H7 (cell line): ENCODE measurements around the gene BCAR3. TPM values are rescaled to one million over a fixed set of nuclear protein-coding genes. Genes with fewer than 3 reads are reported as not detected.

ENCODE experiments used
- DNase-seq: peaks from one replicate; pipeline ENCODE4 v3.0.0; 2012
- H3K27me3 ChIP-seq: 2 replicates; pipeline ENCODE4 v1.6.0; 2011; ENCODE audit warnings: mild to moderate bottlenecking, low read length; ENCODE audit not compliant: control insufficient read depth, insufficient read depth
- H3K36me3 ChIP-seq: replicated peaks from 2 replicates; pipeline ENCODE4 v1.5.1; 2011; ENCODE audit warnings: low read length; ENCODE audit not compliant: control insufficient read depth, insufficient read depth
- H3K4me3 ChIP-seq: 2 replicates; pipeline ENCODE4 v1.5.1; 2011; ENCODE audit warnings: low read depth, mild to moderate bottlenecking, control low read depth, low read length, moderate library complexity; ENCODE audit not compliant: insufficient read depth
- total RNA-seq: library from RNA; depleted of rRNA; stranded (reverse); fragments of >200 nt; shearing (Covaris generic); gene quantifications from 2 replicates; pipeline ENCODE4 v1.2.3, GENCODE V29; 2014

BCAR3 gene
- total RNA-seq, 1 experiment from 2014 or later: 67.4 TPM

DNA sequence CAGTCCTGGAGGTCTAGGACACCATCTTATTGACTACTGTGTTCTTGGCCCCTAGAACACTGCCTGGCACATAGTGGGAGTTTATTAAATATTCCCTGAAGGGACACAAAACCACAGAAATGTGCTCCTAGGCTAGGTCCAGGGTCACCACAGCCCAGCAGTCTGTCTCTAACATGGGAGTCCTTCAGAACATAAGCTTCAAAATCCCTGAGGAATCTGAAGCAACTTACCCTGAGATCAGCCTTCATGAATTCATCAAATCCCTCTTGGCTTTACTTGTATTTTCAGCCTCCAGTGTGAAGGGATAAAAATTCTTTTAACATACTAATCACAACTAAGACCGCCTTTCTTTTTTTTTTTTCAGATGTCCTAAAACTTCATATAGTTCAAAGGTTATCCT is 32.7 kb upstream of the BCAR3 start:
- Histone ChIP-seq H3K4me3 (no peak overlapping the region), H3K27me3 (no peaks in the 10 kb centered on the region), H3K36me3 (no peaks in the 10 kb centered on the region)
- no peak for DNase-seq

GRCh38 chr1:93713341-93713740 is 31.7 kb upstream of the BCAR3 start:
- no peak for DNase-seq
- no peaks in the 10 kb centered on the region for H3K27me3 ChIP-seq
- H3K36me3 ChIP-seq: no peaks in the 10 kb centered on the region
- no peak overlapping the region for H3K4me3 ChIP-seq

DNA sequence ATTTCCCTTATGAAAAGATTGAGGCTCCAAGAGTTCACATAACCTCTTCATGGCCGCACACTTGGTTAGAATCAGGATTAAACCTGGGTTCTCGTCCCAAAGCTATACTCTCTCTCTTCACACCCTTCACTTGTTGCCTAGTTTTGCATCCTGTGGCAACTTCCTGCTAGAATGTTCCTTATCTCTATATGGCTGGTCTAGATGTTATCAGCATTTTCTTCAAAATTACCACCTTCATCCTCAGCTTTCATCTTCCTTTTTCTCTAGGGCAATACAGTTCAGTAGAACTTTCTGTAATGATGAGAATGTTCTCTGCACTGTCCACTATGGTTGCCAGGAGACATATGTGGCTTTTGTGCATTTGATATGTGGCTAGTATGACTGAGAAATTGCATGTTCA is 31.1 kb upstream of the BCAR3 start:
- H3K36me3 ChIP-seq: no peaks in the 10 kb centered on the region
- H3K27me3 ChIP-seq: no peaks in the 10 kb centered on the region
- no peak overlapping the region for H3K4me3 ChIP-seq
- DNase-seq: no peak

DNA sequence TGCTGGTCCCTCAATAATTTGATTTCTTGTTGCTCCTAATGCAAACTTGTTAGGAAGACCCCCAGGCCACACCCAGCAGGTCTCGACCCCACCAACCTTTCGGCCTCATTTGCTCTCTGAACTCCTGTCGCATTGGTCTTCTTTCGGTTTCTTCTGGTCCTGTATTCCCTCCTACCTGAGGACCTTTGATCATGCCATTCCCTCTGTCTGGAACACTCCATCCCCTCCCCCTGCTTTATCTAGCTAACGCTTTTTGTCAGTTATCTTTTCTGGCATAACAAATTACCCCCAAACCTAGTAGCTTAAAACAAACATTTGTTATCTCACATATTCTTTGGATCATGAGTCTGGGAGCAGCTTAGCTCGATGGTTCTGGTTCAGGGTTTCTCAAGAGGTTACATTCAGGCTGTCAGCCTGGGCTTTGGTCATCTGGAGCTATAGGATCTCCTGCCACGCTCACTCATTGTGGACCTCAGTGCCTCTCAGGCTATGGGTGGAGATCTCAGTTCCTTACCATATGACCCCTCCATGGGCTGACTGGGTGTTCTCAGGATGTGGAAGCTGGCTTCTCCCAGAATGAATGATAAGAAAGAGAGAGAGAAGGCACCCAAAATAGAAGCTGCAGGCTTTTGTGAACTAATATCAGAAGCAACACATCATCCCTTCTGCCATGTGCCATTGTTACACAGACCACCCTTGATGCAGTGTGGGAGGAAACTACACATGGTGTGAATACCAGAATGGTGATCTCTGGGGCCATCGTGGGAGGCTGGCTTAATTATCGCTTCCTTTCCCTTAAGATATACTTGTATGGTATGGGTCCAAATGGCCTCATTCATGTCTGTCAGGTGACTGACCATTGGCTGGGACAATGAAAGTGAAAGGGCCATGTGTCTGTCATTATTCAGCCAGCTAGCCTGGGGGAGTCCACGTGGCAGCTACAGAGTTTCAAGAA is 29.1 kb upstream of the BCAR3 start:
- no peaks in the 10 kb centered on the region for H3K27me3 ChIP-seq
- no peaks in the 10 kb centered on the region for H3K36me3 ChIP-seq
- no peak for DNase-seq
- H3K4me3 ChIP-seq: no peak overlapping the region

GRCh38 chr1:93708734-93709481 is 27.3 kb upstream of the BCAR3 start:
- H3K36me3 ChIP-seq: no peaks in the 10 kb centered on the region
- no peak for DNase-seq
- H3K27me3 ChIP-seq: no peaks in the 10 kb centered on the region
- no peak overlapping the region for H3K4me3 ChIP-seq

GRCh38 chr1:93707956-93708355 is 26.3 kb upstream of the BCAR3 start:
- no peaks in the 10 kb centered on the region for H3K27me3 ChIP-seq
- H3K36me3 ChIP-seq: no peaks in the 10 kb centered on the region
- no peak overlapping the region for H3K4me3 ChIP-seq
- DNase-seq: no peak

DNA sequence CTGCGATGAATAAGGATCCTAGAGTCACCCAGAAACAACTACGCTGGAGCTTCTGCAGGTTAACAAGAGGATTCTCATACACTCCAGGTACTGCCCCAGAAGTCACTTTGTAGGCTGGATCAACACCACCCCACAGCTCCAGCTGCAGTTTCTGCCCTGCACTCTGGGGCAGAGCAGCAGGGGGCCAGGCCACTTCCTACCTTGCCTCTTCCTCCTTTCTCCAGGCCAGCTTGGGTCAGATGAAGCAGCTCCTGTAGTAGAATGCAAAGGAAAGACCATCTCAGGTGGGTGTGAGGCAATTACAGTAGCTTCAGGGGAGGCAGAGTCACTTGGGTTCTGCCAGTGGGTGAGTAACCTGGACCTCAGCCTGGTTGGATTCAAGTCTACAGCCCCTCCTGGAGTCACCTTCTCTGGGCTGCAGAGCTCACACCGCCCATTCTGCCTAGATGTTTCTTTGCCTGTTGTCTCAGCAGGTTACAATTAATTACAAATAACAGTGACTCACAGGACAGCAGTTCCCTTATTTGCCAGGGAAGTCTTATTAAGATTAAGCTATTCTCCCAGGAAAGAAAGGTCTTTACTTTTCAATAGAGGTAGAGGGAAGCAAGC is 24.4 kb upstream of the BCAR3 start:
- no peak for DNase-seq
- Histone ChIP-seq H3K4me3 (no peak overlapping the region), H3K36me3 (no peaks in the 10 kb centered on the region), H3K27me3 (no peaks in the 10 kb centered on the region)

GRCh38 chr1:93704052-93704451 is 22.4 kb upstream of the BCAR3 start:
- DNase-seq: no peak
- H3K36me3 ChIP-seq: no peaks in the 10 kb centered on the region
- H3K4me3 ChIP-seq: no peak overlapping the region
- H3K27me3 ChIP-seq: no peaks in the 10 kb centered on the region

GRCh38 chr1:93703643-93704042 is 22.0 kb upstream of the BCAR3 start:
- no peak for DNase-seq

GRCh38 chr1:93702828-93703183 is 21.2 kb upstream of the BCAR3 start:
- Histone ChIP-seq H3K4me3 (no peak overlapping the region), H3K36me3 (no peaks in the 10 kb centered on the region)
- DNase-seq: no peak

More at GRCh38 chr1:93703643-93704042, 22.0 kb upstream of the BCAR3 start:
- Histone ChIP-seq H3K4me3 (no peak overlapping the region), H3K27me3 (no peaks in the 10 kb centered on the region), H3K36me3 (no peaks in the 10 kb centered on the region)

DNA sequence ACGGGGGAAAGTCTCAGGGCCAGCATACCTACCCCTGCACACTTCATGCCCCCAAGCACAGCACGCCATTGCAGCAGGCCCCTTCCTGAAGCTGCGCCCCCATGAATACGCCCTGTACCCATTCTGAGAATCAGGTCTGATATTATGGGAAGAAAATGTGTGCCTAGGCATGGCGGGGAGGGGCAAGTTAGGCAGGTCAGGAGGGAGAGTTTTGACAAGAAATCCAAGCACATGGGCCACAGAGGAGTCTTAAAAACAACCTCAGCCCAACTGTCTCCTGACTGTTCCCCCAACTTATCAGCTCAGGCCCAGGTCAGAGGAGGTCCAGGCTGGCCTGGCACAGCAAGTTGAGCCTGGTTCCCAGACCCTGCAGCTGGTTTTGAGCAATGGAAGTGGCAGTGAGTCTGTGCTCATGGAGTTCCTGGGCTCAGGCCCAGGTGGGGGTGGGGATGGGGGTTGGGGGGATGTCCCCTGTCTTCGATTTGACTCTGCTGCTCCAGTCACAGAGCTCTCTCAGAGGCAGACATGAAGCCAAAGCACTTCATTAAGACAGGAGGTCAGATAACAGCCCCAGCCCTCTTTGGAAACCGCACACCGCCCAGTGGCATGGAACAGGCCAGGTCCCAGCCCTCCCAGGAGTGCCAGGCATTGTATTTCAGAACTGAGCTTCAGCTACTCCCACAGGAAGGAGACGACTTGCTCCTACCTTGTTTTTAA is 20.6 kb upstream of the BCAR3 start:
- H3K36me3 ChIP-seq: no peaks in the 10 kb centered on the region
- DNase-seq: no peak
- no peak overlapping the region for H3K4me3 ChIP-seq
- no peaks in the 10 kb centered on the region for H3K27me3 ChIP-seq

More at GRCh38 chr1:93702828-93703183, 21.2 kb upstream of the BCAR3 start:
- no peaks in the 10 kb centered on the region for H3K27me3 ChIP-seq

- Histone ChIP-seq H3K36me3 (no peaks in the 10 kb centered on the region), H3K4me3 (no peak overlapping the region), H3K27me3 (no peaks in the 10 kb centered on the region)
- DNase-seq: no peak
Observed at GRCh38 chr1:93701629-93702028, 20.0 kb upstream of the BCAR3 start.

DNA sequence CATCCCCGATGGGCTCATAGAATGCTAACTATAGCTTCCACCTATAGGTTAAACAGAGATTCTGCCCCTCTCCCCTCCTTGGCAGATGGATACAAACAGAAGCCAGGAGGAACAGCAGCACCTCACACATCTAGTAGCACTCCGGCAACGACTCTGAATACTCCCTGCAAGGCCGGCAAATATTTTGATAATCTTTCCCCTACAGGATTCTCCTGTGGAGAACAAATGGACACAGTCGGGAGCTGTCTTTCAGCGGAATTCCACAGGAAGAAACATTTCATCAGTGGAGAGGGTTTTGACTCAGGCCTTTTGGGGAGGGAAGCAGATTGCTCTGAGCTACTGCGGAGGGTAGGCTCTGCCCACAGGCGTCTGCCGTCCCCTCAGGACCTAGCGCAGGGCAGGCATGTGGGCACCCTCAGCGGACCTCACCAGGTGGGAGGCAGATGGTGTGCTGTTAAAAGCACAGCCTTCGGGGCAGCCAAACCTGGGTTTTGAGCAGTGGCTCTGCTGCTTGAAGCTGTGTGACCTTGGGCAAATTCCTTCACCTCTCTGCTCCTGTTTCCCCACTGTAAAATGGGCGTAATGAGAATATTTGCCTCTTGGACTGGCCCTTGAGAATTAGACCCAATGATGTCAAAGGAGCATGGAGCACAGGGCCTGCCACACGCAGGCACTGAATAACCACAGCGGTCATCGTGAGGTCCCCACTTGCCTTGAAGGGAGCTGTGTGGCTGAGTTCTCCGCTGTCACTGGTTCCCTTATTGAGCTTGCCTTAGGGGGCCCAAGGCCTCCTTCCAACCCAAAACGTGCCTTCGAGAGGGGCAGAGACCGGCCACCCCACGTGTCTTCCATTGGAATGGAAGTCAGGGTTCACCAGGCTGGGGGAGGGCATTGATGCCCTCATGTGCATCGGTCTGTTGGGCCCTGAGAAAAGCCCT is 19.2 kb upstream of the BCAR3 start:
- H3K27me3 ChIP-seq: no peaks in the 10 kb centered on the region
- no peak overlapping the region for H3K4me3 ChIP-seq
- no peak for DNase-seq
- no peaks in the 10 kb centered on the region for H3K36me3 ChIP-seq
